HG03280 (cell line): ENCODE data around the gene DLX3.
"Not testable (repeated sequence)": the region's sequence is repeated elsewhere in the genome, so short reads cannot be mapped to it uniquely, and the experiment has no call there.

ENCODE experiments used
- ATAC-seq: cut with Tn5 transposase; IDR thresholded peaks from one replicate; pipeline ENCODE4 v1.9.1; 2021; ENCODE audit warnings: mild to moderate bottlenecking, moderate library complexity; ENCODE audit not compliant: unreplicated experiment

The DLX3 gene

GRCh38 chr17:49995055-49995738 is at the start of gene DLX3:
TSS of gene DLX3 (minus strand) at chr17:49995224. CDS start at chr17:49994998, 226 bp downstream.
- no peak for ATAC-seq

- ATAC-seq = no peak
Observed at GRCh38 chr17:50044483-50044882, 49.5 kb upstream of the DLX3 start.

GRCh38 chr17:50043290-50044148 is 48.5 kb upstream of the DLX3 start:
- no peak for ATAC-seq

- no peak for ATAC-seq
Observed at GRCh38 chr17:50042211-50042610, 47.2 kb upstream of the DLX3 start.

- not testable (repeated sequence) for ATAC-seq
Observed at GRCh38 chr17:50040496-50040895, 45.5 kb upstream of the DLX3 start.

GRCh38 chr17:50039058-50039457 is 44.0 kb upstream of the DLX3 start:
- no peak for ATAC-seq

- ATAC-seq = no peak
Observed at GRCh38 chr17:50037321-50038107, 42.5 kb upstream of the DLX3 start.

- no peak for ATAC-seq
Observed at GRCh38 chr17:50036455-50037261, 41.6 kb upstream of the DLX3 start.

- no peak for ATAC-seq
Observed at GRCh38 chr17:50035945-50036344, 40.9 kb upstream of the DLX3 start.

- no peak for ATAC-seq
Observed at GRCh38 chr17:50035421-50035879, 40.4 kb upstream of the DLX3 start.

- no peak for ATAC-seq
Observed at GRCh38 chr17:50034498-50035364, 39.7 kb upstream of the DLX3 start.

- no peak for ATAC-seq
Observed at GRCh38 chr17:50033316-50033715, 38.3 kb upstream of the DLX3 start.

- ATAC-seq = no peak
Observed at GRCh38 chr17:50029185-50029584, 34.2 kb upstream of the DLX3 start.

- no peak for ATAC-seq
Observed at GRCh38 chr17:50028736-50029120, 33.7 kb upstream of the DLX3 start.

GRCh38 chr17:50027881-50028735 is 33.1 kb upstream of the DLX3 start:
- ATAC-seq = no peak

GRCh38 chr17:50027172-50027880 is 32.3 kb upstream of the DLX3 start:
- ATAC-seq = no peak

- no peak for ATAC-seq
Observed at GRCh38 chr17:50026837-50027171, 31.8 kb upstream of the DLX3 start.

GRCh38 chr17:50026046-50026675 is 31.1 kb upstream of the DLX3 start:
- ATAC-seq = no peak
